HG03064 (cell line): ENCODE data around the gene PRMT5.

Experiments
- ATAC-seq: cut with Tn5 transposase; IDR thresholded peaks from one replicate; pipeline ENCODE4 v1.9.1; 2021; ENCODE audit warnings: low read depth; ENCODE audit not compliant: unreplicated experiment

PRMT5 gene

GRCh38 chr14:22898302-22899090, 30.7 kb downstream of the PRMT5 start:
- no peak for ATAC-seq

DNA sequence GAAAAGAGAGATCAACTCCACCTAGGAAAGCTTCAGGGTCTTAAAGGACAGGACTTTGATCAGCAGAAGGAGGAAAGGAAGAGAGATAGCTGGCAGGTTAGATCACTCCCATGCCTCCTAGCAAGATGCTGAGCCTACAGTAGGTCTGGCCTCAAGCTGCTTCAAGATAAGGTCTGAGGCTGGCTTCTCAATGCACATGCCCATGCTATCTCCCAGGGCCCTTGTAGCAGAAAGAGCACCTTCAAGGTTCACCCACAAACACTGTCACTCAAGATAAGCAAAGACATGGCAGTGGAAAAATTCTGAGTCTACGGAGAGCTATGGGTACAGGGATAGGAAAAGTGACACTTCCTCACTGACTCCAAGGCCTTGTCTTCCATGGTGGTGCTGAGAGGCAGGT, 31.8 kb downstream of the PRMT5 start:
- ATAC-seq = no peak

GRCh38 chr14:22896760-22897159, 32.4 kb downstream of the PRMT5 start:
- ATAC-seq = no peak

DNA sequence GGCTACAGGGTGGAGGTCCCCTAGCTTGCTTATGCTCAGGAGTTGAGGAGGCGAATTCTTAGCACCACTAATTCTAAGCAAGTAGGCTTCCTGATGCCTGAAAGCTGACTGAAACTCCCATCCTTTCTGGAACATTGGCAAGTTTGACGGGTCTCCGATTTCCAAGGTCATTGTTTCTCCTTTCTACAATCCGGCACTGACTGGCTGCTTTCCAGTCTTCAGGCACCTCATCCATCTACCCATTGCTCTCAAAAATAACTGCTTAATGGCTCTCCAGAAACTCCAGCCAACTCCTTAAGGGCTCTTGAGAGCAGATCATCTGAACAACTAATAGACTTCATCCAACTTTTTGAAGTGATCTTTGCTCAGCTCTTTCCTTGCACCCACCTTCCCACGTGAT, 32.8 kb downstream of the PRMT5 start:
- ATAC-seq = no peak

DNA sequence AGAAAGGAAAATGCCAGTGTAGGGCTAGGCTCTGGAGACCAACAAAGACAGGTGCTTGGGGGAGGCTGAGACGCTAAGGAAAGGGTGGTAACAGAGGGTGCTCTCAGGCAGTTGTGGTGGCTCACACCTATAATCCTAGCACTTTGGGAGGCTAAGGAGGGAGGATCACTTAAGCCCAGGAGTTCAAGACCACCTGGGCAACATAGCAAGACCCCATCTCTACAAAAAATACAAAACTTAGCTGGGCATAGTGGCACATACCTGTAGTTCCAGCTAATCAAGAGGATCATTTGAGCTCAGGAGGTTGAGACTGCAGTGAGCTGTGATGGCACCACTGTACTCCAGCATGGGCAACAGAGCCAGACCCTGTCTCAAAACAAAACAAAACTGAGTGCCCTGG, 33.8 kb downstream of the PRMT5 start:
- ATAC-seq = no peak

DNA sequence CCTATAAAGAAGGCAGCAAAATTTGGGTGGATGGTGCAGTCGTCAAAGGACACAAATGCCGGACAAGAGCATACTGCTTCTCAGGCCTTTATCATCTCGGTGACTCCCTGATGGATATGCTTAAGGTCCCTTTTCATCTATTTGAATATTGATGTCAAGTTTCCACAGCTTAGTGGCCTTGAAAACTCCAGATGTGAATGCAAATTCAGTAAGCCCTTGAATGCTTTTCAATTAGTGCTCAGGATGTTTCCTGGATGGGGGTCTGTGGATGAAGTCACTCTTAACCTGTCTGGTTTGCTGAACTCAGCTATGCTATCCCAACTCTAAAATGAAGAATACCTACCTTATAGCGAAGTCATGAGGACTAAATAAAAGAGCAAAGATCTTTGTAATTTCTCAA, 35.5 kb downstream of the PRMT5 start:
- ATAC-seq = no peak

DNA sequence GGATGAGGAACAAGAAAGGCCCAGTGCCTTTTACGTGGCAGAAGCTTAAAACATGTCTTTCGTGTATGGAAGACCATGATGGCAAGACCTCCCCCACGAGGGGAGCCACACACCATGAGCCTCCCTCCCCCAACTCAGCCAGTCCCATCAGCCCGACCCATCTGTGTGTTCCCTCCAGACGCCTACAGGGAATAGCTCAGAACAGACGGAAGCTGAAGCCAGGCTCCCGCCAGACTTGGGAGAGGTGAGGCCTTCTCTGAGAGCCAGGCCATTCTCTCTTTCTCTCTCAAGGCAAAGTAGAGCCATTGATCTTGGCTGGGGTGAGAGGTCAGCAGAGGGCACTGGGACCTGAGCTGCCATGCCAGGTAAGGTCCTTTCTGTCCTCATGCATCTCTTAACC, 36.7 kb downstream of the PRMT5 start:
- ATAC-seq = no peak

DNA sequence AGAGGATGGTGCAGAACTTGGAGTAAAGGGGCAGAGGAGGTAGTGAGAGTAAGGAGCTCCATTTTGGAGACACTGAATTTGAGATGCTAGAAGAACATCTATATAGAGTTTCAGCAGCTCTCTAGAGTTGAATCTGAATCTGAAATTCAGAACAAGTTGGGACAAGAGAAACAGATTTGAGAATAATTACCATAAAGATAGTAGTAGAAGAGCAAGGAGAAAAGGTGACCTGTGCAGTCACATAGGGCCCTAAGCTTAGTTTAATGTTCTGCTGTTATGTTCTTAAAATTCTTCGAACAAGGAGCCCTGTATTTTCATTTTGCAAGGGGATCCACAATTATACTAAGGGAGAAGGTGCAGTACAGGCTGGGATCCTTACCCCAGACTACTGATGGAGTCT, 38.8 kb downstream of the PRMT5 start:
- no peak for ATAC-seq

DNA sequence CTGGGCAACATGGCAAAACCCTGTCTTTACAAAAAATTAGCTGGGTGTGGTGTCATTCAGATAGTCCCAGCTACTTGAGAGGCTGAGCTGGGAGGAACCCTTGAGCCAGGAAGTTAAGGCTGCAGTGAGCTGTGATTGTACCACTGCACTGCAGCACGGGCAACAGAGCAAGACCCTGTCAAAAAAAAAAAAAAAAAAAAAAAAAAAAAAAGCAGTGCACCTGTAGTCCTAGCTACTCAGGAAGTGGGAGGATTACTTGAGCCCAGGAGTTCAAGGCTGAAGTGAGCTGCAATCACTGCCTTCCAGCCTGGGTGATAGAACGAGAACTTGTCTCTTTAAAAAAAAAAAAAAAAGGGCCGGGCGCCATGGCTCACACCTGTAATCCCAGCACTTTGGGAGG, 40.5 kb downstream of the PRMT5 start:
- ATAC-seq = no peak

- no peak for ATAC-seq
These were observed 41.2 kb downstream of the PRMT5 start for GRCh38 chr14:22887990-22888378.

GRCh38 chr14:22887260-22887989, 41.8 kb downstream of the PRMT5 start:
- ATAC-seq = peak; percentile 37

DNA sequence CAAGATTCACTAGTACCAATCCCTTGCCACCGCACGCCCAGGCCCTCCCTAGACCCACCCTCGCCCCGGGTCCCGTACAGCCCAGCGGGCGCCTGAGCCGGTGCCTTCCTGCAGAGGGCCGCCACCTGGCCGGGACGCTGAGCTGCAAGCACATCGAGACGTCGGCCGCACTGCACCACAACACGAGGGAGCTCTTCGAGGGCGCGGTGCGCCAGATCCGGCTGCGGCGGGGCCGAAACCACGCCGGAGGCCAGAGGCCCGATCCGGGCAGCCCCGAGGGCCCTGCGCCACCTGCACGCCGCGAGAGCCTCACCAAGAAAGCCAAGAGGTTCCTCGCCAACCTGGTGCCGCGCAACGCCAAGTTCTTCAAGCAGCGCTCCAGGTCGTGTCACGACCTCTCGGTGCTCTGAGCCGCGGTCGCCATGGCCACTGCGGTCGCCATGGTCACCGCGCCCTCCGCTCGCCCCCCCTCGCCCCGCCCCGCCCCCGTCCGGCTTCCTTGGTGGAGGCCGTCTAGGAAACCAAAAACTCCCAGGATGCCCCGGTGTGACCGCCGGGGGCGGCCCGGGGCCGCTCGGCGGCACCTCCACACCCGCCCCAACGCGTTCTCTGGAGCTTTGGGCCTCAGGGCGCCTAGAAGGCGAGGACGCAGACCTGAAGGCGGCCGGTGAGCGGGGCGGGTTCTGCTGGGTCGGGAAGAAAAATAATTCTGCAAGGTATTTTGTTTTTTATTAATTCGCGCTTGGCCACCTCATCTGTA, 42.5 kb downstream of the PRMT5 start:
- ATAC-seq = peak; percentile 45

- ATAC-seq = no peak
These were observed 43.2 kb downstream of the PRMT5 start for GRCh38 chr14:22885975-22886374.

DNA sequence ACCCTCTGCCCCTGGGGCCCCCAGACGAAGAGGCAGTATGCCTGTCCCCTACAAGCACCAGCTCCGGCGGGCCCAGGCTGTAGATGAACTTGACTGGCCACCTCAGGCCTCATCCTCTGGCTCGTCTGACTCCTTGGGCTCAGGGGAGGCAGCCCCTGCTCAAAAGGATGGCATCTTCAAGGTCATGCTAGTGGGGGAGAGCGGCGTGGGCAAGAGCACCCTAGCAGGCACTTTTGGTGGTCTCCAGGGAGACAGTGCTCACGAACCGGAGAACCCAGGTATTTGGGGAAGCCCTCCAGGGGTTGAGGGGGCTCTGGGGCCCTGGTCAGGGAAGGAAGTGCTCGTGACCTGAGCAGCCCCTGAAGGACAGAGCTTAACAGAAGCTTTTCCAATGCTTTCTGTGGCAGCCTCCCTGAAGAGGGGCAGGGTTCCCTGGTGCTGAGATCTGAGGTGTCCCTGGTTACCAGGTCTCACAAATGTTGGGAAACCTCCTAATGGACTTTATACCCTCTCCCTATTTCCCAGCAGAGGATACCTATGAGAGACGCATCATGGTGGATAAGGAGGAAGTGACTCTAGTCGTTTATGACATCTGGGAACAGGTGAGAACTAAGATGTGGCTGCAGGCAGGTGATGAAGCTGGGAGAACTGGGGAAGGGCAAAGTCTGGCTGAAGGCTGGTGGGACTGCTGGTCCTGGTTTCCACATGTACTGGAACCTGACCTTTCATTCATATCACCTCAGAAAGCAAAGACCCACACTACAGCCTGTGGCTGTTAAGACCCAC, 44.2 kb downstream of the PRMT5 start:
- ATAC-seq = no peak

GRCh38 chr14:22884076-22884737, 45.0 kb downstream of the PRMT5 start:
- ATAC-seq = no peak

DNA sequence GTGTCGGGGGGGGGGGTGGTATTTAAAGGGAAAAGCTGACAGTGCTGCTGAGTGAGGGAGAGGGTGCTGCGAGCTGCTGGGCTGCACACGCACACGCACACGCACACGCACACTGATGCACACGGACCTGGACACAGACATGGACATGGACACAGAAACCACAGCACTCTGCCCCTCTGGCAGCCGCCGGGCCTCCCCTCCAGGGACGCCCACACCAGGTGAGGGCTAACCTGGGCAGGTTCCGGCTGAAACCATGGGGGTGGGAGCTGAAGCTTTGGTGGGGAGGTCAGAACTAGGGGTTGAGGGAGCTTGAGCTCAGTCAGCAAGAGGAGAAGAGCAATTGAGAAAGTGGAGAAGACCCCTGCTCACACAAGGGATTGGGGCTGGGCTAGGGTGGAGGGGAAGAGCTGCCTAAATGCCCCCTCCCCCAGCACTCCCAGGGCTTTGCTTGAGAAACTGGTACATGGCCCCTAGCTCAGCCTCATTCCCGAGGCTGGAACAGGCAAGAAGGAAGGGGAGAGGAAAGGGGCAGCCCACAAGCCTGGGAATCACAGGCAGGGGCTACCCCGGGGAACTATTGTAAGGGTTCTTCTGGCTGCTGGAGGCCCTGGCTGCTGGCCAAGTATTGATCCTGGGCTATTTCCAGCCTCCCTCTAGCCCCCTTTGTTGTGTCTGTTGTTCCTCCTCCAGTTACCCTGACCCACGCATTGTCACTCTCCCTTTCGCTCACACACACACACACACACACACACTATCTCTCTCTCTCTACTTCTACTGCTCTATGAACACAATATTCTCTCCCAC, 45.8 kb downstream of the PRMT5 start, which contains the start of gene REM2:
REM2 (plus strand) TSS at position 50 of the 804 bp plus-strand sequence; CDS start at position 116, 66 bp downstream.
- no peak for ATAC-seq

DNA sequence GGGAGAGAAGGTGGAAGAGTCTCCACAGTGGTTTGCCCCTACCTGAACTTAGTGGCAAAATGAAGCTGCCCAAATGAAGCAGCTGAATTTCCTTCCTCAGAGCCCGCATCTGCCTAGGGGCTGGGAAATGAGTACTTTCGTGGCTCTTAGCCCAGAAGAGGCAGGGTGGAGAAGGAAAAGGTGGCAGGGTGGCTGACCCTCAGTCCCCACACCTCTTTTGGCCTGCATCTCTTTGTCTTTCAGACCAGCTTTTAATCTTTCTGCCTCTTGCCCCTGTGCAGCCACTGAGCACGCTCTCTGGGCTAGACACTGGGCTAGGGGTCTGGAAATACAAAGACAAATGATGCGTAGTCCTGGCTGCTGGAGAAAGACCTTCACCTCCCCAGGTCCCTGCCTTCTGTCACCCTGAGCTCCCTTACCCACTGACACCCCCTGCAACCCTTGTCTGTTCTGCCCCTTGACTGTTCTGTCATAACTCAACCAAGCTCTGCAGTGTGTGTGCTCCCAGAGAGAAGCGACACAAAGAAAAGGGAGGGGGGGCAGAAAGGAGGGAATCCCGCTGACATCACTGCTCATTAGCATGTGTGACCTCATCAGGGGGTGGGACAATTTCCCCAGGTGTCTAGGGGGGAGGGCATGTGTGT, 46.5 kb downstream of the PRMT5 start:
- no peak for ATAC-seq

DNA sequence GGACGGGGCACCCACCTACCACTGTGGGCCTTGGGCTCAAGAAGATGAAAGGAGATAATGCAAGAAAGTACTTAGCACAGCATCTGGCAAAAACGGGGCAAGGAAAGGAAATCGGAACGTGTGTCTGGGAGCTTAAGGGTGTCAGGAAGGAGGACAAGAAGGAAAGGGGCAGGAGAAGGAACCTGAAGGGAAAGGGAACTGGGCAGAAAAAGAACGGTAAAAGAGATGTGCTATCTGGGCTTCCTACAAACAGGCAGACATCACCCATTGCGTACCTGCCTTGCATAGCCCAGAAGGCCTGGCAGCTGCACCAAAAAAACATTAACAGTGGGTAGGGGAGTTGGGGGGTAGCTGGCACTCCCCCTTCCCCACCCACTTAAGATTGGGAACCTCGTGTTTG, 47.1 kb downstream of the PRMT5 start:
- ATAC-seq = no peak
